Measurements from ENCODE around the gene CWC27.

The CWC27 gene

GRCh38 chr5:65010841-65011240 is 242.1 kb downstream of the CWC27 start:
- no peak for DNase-seq (ENCODE audit: extremely low spot score)
- CTCF ChIA-PET = no interaction called here
- TF ChIP-seq CTCF (IDR thresholded peaks at IDR 0.05; ENCODE audit: control extremely low read depth, extremely low read depth, low read depth, missing control alignments) = no peak
- POLR2A ChIA-PET = no interaction called here

DNA sequence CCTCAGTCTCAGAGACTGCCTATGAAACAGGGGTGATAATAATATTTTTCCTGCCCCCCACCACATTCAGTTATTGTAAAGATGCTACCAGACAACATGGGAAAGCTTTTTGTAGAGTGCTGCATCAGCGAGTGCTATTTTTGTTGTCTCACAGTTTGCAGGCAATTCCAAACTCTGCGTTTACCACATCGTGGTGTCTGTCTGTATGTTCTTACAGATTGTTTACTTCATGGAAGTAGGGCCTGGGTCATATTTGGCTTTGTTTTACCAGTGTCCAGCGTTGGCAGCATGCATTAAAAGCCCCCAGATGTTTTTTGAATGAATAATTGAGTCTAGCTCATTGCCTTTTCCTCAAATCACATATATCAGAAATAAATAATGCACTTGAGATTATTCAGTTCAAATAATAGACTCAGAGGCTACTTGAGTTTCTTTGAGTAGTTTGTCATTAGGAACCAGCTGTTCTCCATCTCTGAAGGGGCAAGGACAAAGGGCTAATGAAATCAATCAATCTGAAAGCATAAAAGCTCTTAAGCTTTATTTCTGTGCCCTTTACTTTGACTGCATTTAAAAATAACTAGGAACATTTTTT is 243.7 kb downstream of the CWC27 start:
- POLR2A ChIA-PET = no interaction called here
- CTCF ChIA-PET = interaction anchor here (0.9 kb wide), 1 partner anchor 8 kb away, joined by 4 read pairs; no protein-coding TSS in a partner anchor
- no peak for TF ChIP-seq CTCF (IDR thresholded peaks at IDR 0.05; ENCODE audit: control extremely low read depth, extremely low read depth, low read depth, missing control alignments)
- DNase-seq (ENCODE audit: extremely low spot score) = no peak

- no peak for DNase-seq (ENCODE audit: extremely low spot score)
- ChIA-PET CTCF (interaction anchor here (0.9 to 2.6 kb wide), 2 partner anchors 8 to 14 kb away, joined by 4 to 11 read pairs; no protein-coding TSS in a partner anchor), POLR2A (no interaction called here)
- TF ChIP-seq CTCF (IDR thresholded peaks at IDR 0.05; ENCODE audit: control extremely low read depth, extremely low read depth, low read depth, missing control alignments) = no peak
Observed at GRCh38 chr5:65013166-65013565, 244.4 kb downstream of the CWC27 start.

DNA sequence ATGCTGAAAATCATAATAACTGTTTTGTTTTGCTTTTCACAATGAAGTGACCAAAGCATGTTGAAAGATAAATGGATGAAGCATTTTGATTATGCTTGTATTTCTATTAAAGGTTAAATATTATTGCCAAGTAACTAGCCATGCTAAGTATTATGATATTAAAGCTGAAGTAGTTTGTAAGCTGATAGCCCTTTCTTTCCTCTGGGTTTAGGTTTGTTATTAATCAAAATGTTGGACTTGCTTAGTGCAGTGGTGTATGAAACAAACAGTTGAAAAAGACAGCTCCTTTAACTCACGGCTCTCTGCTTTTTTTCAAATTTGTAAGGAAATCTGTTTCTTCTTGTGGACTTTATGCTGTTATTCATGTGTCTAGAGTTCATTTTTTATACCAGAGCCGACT is 246.0 kb downstream of the CWC27 start:
- DNase-seq (ENCODE audit: extremely low spot score) = no peak
- CTCF ChIA-PET = interaction anchor here (1.0 to 2.6 kb wide), 4 partner anchors 11 to 469 kb away, joined by 3 to 11 read pairs (median 4); no protein-coding TSS in a partner anchor
- POLR2A ChIA-PET = no interaction called here

DNA sequence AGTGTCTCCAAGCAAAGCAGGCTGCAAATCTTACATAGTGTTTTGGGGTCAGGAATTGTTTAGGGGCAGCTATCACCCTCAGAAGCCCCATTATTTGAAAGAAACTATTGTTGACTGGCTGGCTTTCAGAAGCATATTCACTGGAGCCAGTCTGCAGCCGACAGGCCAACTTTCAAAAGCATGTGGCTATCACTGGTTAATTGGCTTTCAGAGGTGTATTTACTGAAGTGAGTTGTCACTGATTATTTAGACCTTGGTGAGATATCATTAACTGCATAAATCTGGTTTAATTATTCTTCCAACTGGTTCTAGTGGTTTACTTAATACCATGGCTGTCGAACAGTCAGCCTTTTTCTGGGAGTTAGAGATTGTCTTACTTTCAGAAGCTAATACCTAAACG is 247.0 kb downstream of the CWC27 start:
- no peak for TF ChIP-seq CTCF (IDR thresholded peaks at IDR 0.05; ENCODE audit: control extremely low read depth, extremely low read depth, low read depth, missing control alignments)
- no peak for DNase-seq (ENCODE audit: extremely low spot score)
- ChIA-PET POLR2A (no interaction called here), CTCF (interaction anchor here (1.2 to 2.6 kb wide), 4 partner anchors 17 to 468 kb away, joined by 3 to 11 read pairs (median 4); no protein-coding TSS in a partner anchor)

More for the DNA sequence above, 246.0 kb downstream of the CWC27 start:
- no peak for TF ChIP-seq CTCF (IDR thresholded peaks at IDR 0.05; ENCODE audit: control extremely low read depth, extremely low read depth, low read depth, missing control alignments)

DNA sequence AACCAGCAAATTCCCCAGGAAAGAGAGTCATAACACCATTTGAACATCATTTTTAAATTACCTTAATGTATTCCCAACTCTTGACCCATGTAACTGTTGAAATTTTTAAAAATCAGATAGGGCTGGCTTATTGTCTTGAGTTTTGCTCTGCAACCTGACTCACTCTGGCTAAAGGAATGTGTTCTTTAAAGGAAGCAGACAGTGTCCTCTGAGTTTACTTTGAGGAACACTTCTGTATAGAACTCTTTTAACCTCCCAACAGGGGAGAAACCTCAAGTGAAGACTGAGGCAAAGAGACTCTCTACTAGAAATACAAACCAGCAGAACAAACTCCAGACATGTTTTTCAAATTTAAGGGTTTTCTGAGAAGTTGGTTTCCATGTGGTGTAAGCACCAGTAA is 248.9 kb downstream of the CWC27 start:
- POLR2A ChIA-PET = no interaction called here
- no peak for DNase-seq (ENCODE audit: extremely low spot score)
- no peak for TF ChIP-seq CTCF (IDR thresholded peaks at IDR 0.05; ENCODE audit: control extremely low read depth, extremely low read depth, low read depth, missing control alignments)
- CTCF ChIA-PET = no interaction called here

All from GM10248 (cell line).